Large intestine (tissue), 3 donors: ENCODE measurements around the gene PLSCR4. TPM values are rescaled to one million over a fixed set of nuclear protein-coding genes. Genes with fewer than 3 reads are reported as not detected.

ENCODE experiments used
- DNase-seq, 2 donors: peaks; one replicate each; pipeline versions ENCODE4 v3.0.0 to v3.0.0-alpha.2; 2013
- H3K27ac ChIP-seq: one replicate; pipeline ENCODE4 v1.5.1; 2013; ENCODE audit warnings: low read length
- H3K27me3 ChIP-seq: 2 replicates; pipeline ENCODE4 v1.6.1; 2013; ENCODE audit warnings: low read length; ENCODE audit not compliant: control insufficient read depth, insufficient read depth
- H3K36me3 ChIP-seq: 2 replicates; pipeline ENCODE4 v1.6.1; 2013; ENCODE audit warnings: low read length; ENCODE audit not compliant: control insufficient read depth, insufficient read depth
- H3K4me1 ChIP-seq: one replicate; pipeline ENCODE4 v1.6.1; 2013; ENCODE audit warnings: low read length; ENCODE audit not compliant: control insufficient read depth, insufficient read depth
- H3K4me3 ChIP-seq: one replicate; pipeline ENCODE4 v1.5.1; 2013; ENCODE audit warnings: low read length
- H3K9me3 ChIP-seq: one replicate; pipeline ENCODE4 v1.6.1; 2013; ENCODE audit warnings: mild to moderate bottlenecking, low read depth, low read length, moderate library complexity; ENCODE audit not compliant: control insufficient read depth
- WGBS: methylation state at CpG from one replicate; pipeline ENCODE4 v1.1.5; 2013; ENCODE audit warnings: low lambda C conversion rate; ENCODE audit not compliant: insufficient coverage; 5-methylcytosine and 5-hydroxymethylcytosine counted together
- polyA plus RNA-seq: library from polyadenylated mRNA; unstranded; fragments of 120-200 nt; gene quantifications from one replicate; pipeline ENCODE4 v1.2.1, GENCODE V29; 2013

PLSCR4 gene
- polyA plus RNA-seq, 1 donor, result 38.8 TPM

GRCh38 chr3:146195030-146195429 lies 55.9 kb downstream of the PLSCR4 start:
- Histone ChIP-seq H3K36me3 (peaks cover 14% of the 10 kb centered on the region), H3K4me3 (no peak overlapping the region), H3K9me3 (no peaks in the 10 kb centered on the region), H3K27ac (no peak overlapping the region), H3K27me3 (no peaks in the 10 kb centered on the region), H3K4me1 (no peaks in the 10 kb centered on the region)
- WGBS, result 100% methylated on average over 1 of the region's 3 CpGs
- no peak for DNase-seq

GRCh38 chr3:146191051-146191450 lies 59.9 kb downstream of the PLSCR4 start:
- Histone ChIP-seq H3K4me3 (no peak overlapping the region), H3K9me3 (no peaks in the 10 kb centered on the region), H3K27ac (no peak overlapping the region), H3K36me3 (peaks cover 10% of the 10 kb centered on the region), H3K4me1 (no peaks in the 10 kb centered on the region), H3K27me3 (no peaks in the 10 kb centered on the region)
- 86% methylated on average over 1 of the region's 1 CpG for WGBS
- DNase-seq, result no peak

- Histone ChIP-seq H3K4me1 (no peaks in the 10 kb centered on the region), H3K36me3 (peaks cover 2% of the 10 kb centered on the region), H3K9me3 (no peaks in the 10 kb centered on the region), H3K27me3 (no peaks in the 10 kb centered on the region), H3K27ac (no peak overlapping the region), H3K4me3 (no peak overlapping the region)
- DNase-seq, result peak; percentile 23 to 50
- 9% methylated on average over 5 of the region's 6 CpGs for WGBS
Measured at GRCh38 chr3:146189519-146190173, 61.3 kb downstream of the PLSCR4 start.

- no peak for DNase-seq
- Histone ChIP-seq H3K27ac (no peak overlapping the region), H3K9me3 (no peaks in the 10 kb centered on the region), H3K36me3 (no peaks in the 10 kb centered on the region), H3K4me1 (no peaks in the 10 kb centered on the region), H3K4me3 (no peak overlapping the region), H3K27me3 (no peaks in the 10 kb centered on the region)
- WGBS, result no CpG with 5 or more reads among the region's 2 CpGs
Measured at GRCh38 chr3:146187334-146187950, 63.5 kb downstream of the PLSCR4 start.

GRCh38 chr3:146184241-146185015 lies 66.5 kb downstream of the PLSCR4 start:
- no peaks in the 10 kb centered on the region for H3K36me3 ChIP-seq
- H3K4me1 ChIP-seq, result no peaks in the 10 kb centered on the region
- DNase-seq, result no peak
- H3K27me3 ChIP-seq, result no peaks in the 10 kb centered on the region
- H3K9me3 ChIP-seq, result no peaks in the 10 kb centered on the region
- H3K4me3 ChIP-seq, result no peak overlapping the region
- H3K27ac ChIP-seq, result no peak overlapping the region
- no CpG with 5 or more reads among the region's 2 CpGs for whole genome bisulfite sequencing

GRCh38 chr3:146181216-146181615 lies 69.7 kb downstream of the PLSCR4 start:
- DNase-seq, result no peak
- Histone ChIP-seq H3K27me3 (no peaks in the 10 kb centered on the region), H3K4me3 (no peak overlapping the region), H3K27ac (no peak overlapping the region), H3K9me3 (no peaks in the 10 kb centered on the region), H3K36me3 (no peaks in the 10 kb centered on the region), H3K4me1 (no peaks in the 10 kb centered on the region)
- WGBS, result 93% methylated on average over 3 of the region's 5 CpGs

GRCh38 chr3:146180376-146180775 lies 70.5 kb downstream of the PLSCR4 start:
- Histone ChIP-seq H3K27me3 (no peaks in the 10 kb centered on the region), H3K4me3 (no peak overlapping the region), H3K36me3 (no peaks in the 10 kb centered on the region), H3K9me3 (no peaks in the 10 kb centered on the region), H3K27ac (no peak overlapping the region), H3K4me1 (no peaks in the 10 kb centered on the region)
- no peak for DNase-seq
- 95% methylated on average over 5 of the region's 6 CpGs for WGBS

GRCh38 chr3:146178006-146178689 lies 72.8 kb downstream of the PLSCR4 start:
- Histone ChIP-seq H3K9me3 (no peaks in the 10 kb centered on the region), H3K4me3 (no peak overlapping the region), H3K27ac (no peak overlapping the region), H3K36me3 (no peaks in the 10 kb centered on the region), H3K4me1 (no peaks in the 10 kb centered on the region), H3K27me3 (no peaks in the 10 kb centered on the region)
- DNase-seq, result no peak
- WGBS, result 69% methylated on average over 5 of the region's 6 CpGs

GRCh38 chr3:146177519-146177918 lies 73.4 kb downstream of the PLSCR4 start:
- H3K27me3 ChIP-seq, result no peaks in the 10 kb centered on the region
- no peak overlapping the region for H3K27ac ChIP-seq
- H3K36me3 ChIP-seq, result no peaks in the 10 kb centered on the region
- no peaks in the 10 kb centered on the region for H3K9me3 ChIP-seq
- no peak overlapping the region for H3K4me3 ChIP-seq
- WGBS, result no CpG with 5 or more reads among the region's 1 CpG
- DNase-seq, result no peak
- H3K4me1 ChIP-seq, result no peaks in the 10 kb centered on the region

- Histone ChIP-seq H3K4me3 (no peak overlapping the region), H3K36me3 (no peaks in the 10 kb centered on the region), H3K4me1 (no peaks in the 10 kb centered on the region), H3K27me3 (no peaks in the 10 kb centered on the region), H3K9me3 (no peaks in the 10 kb centered on the region), H3K27ac (no peak overlapping the region)
- 79% methylated on average over 2 of the region's 3 CpGs for WGBS
- DNase-seq, result no peak
Measured at GRCh38 chr3:146177072-146177471, 73.8 kb downstream of the PLSCR4 start.
